ENCODE results near the gene APPBP2. TPM values are rescaled to one million over a fixed set of nuclear protein-coding genes. Genes with fewer than 3 reads are reported as not detected.
A peak's percentile ranks its signal among the peaks of the same experiment; 100 is the strongest.

APPBP2 gene
- total RNA-seq, 1 donor from 2014 or later: 61.3 TPM

DNA sequence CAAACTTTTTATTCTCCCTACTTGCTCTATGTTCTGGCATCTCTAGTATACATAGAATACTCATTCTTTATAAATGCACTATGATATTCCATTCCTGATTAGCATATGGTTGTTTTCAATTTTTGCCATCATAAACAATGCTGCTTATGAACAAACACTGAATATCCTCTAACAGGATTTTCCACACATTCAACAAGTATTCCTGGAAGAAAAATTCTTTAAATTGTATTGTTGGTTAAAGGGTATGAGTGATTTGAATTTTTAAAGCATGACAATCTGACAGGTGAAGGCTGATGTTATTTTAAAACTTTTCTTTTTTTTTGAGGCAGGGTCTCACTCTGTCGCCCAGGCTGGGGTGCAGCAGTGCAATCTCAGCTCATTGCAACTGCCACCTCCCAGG, 11.5 kb downstream of the APPBP2 start:
- Mint-ChIP-seq H3K27ac (no peak overlapping the region), H3K9me3 (ENCODE audit: low read depth) (no peaks in the 10 kb centered on the region), H3K4me1 (ENCODE audit: low read depth) (no peaks in the 10 kb centered on the region), H3K4me3 (ENCODE audit: low read depth) (no peak overlapping the region), H3K36me3 (ENCODE audit: insufficient read depth) (peaks cover 19% of the 10 kb centered on the region), H3K27me3 (no peaks in the 10 kb centered on the region)
- DNase-seq (ENCODE audit: low spot score, unreplicated experiment): no peak
- TF ChIP-seq, protein P1, sequence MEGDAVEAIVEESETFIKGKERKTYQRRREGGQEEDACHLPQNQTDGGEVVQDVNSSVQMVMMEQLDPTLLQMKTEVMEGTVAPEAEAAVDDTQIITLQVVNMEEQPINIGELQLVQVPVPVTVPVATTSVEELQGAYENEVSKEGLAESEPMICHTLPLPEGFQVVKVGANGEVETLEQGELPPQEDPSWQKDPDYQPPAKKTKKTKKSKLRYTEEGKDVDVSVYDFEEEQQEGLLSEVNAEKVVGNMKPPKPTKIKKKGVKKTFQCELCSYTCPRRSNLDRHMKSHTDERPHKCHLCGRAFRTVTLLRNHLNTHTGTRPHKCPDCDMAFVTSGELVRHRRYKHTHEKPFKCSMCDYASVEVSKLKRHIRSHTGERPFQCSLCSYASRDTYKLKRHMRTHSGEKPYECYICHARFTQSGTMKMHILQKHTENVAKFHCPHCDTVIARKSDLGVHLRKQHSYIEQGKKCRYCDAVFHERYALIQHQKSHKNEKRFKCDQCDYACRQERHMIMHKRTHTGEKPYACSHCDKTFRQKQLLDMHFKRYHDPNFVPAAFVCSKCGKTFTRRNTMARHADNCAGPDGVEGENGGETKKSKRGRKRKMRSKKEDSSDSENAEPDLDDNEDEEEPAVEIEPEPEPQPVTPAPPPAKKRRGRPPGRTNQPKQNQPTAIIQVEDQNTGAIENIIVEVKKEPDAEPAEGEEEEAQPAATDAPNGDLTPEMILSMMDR (IDR thresholded peaks at IDR 0.05; ENCODE audit: unreplicated experiment): no peak

GRCh38 chr17:60514053-60514452, 12.0 kb downstream of the APPBP2 start:
- Mint-ChIP-seq H3K4me3 (ENCODE audit: low read depth) (no peak overlapping the region), H3K36me3 (ENCODE audit: insufficient read depth) (peaks cover 19% of the 10 kb centered on the region), H3K4me1 (ENCODE audit: low read depth) (no peaks in the 10 kb centered on the region), H3K27ac (peak overlapping the region; percentile 67), H3K9me3 (ENCODE audit: low read depth) (no peaks in the 10 kb centered on the region), H3K27me3 (no peaks in the 10 kb centered on the region)
- DNase-seq (ENCODE audit: low spot score, unreplicated experiment): no peak
- TF ChIP-seq, protein P1 (IDR thresholded peaks at IDR 0.05; ENCODE audit: unreplicated experiment): no peak

DNA sequence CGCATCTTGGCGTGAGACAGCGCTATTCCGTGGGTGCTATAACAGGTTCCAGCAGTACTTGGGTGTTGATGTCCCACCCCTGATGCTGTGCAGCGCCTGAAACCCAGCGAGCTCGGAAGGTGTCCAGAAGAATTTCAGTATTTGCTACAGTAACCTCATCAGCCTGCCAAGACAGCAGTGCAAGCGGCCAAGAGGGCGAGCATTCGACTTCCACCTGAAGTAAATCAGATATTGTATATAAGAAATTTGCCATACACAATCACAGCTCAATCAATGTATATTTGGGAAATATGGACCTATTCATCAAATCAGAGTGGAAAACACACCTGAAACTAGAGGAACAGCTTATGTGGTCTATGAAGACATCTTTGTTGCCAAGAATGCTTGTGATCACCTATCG, 13.0 kb downstream of the APPBP2 start:
- H3K27ac Mint-ChIP-seq: no peak overlapping the region
- H3K4me3 Mint-ChIP-seq (ENCODE audit: low read depth): no peak overlapping the region
- TF ChIP-seq, protein P1 (IDR thresholded peaks at IDR 0.05; ENCODE audit: unreplicated experiment): no peak
- DNase-seq (ENCODE audit: low spot score, unreplicated experiment): no peak
- no peaks in the 10 kb centered on the region for H3K9me3 Mint-ChIP-seq (ENCODE audit: low read depth)
- H3K27me3 Mint-ChIP-seq: no peaks in the 10 kb centered on the region
- H3K36me3 Mint-ChIP-seq (ENCODE audit: insufficient read depth): peaks cover 18% of the 10 kb centered on the region
- no peaks in the 10 kb centered on the region for H3K4me1 Mint-ChIP-seq (ENCODE audit: low read depth)

- Mint-ChIP-seq H3K4me1 (ENCODE audit: low read depth) (no peaks in the 10 kb centered on the region), H3K36me3 (ENCODE audit: insufficient read depth) (peaks cover 18% of the 10 kb centered on the region), H3K27me3 (no peaks in the 10 kb centered on the region), H3K27ac (no peak overlapping the region), H3K4me3 (ENCODE audit: low read depth) (no peak overlapping the region), H3K9me3 (ENCODE audit: low read depth) (peaks cover 3% of the 10 kb centered on the region)
- no peak for DNase-seq (ENCODE audit: low spot score, unreplicated experiment)
- TF ChIP-seq, protein P1 (IDR thresholded peaks at IDR 0.05; ENCODE audit: unreplicated experiment): no peak
Observed at GRCh38 chr17:60510723-60511122, 15.3 kb downstream of the APPBP2 start.

GRCh38 chr17:60510031-60510430, 16.0 kb downstream of the APPBP2 start:
- no peak overlapping the region for H3K27ac Mint-ChIP-seq
- no peaks in the 10 kb centered on the region for H3K27me3 Mint-ChIP-seq
- peaks cover 3% of the 10 kb centered on the region for H3K9me3 Mint-ChIP-seq (ENCODE audit: low read depth)
- no peaks in the 10 kb centered on the region for H3K4me1 Mint-ChIP-seq (ENCODE audit: low read depth)
- no peak overlapping the region for H3K4me3 Mint-ChIP-seq (ENCODE audit: low read depth)
- no peak for DNase-seq (ENCODE audit: low spot score, unreplicated experiment)
- H3K36me3 Mint-ChIP-seq (ENCODE audit: insufficient read depth): peaks cover 18% of the 10 kb centered on the region
- TF ChIP-seq, protein P1 (IDR thresholded peaks at IDR 0.05; ENCODE audit: unreplicated experiment): no peak
